WTC11 (cell line): ENCODE measurements around the gene OTP.

Experiments
- NFYB ChIP-seq: sonication (generic); formaldehyde crosslinking; conservative IDR thresholded peaks from 2 replicates; pipeline ENCODE4 v1.8.0; 2022; ENCODE audit warnings: low read depth, missing genetic modification reagents
- NR1H2 ChIP-seq: sonication (generic); formaldehyde crosslinking; IDR thresholded peaks from 2 replicates; pipeline ENCODE4 v1.9.0; 2021; ENCODE audit warnings: mild to moderate bottlenecking, moderate library complexity, missing genetic modification reagents
- NR2C2 ChIP-seq: sonication (generic); formaldehyde crosslinking; IDR thresholded peaks from 2 replicates; pipeline ENCODE4 v1.8.0; 2022; ENCODE audit warnings: mild to moderate bottlenecking, missing genetic modification reagents
- TCF7 ChIP-seq: sonication (generic); formaldehyde crosslinking; IDR thresholded peaks from 2 replicates; pipeline ENCODE4 v1.8.0; 2022; ENCODE audit warnings: mild to moderate bottlenecking, low read depth, missing genetic modification reagents, moderate library complexity
- TEAD4 ChIP-seq: sonication (generic); formaldehyde crosslinking; IDR thresholded peaks from 2 replicates; pipeline ENCODE4 v1.8.0; 2022; ENCODE audit warnings: mild to moderate bottlenecking, missing genetic modification reagents
- ZNF263 ChIP-seq: sonication (generic); formaldehyde crosslinking; IDR thresholded peaks from 2 replicates; pipeline ENCODE4 v1.8.1; 2022; ENCODE audit warnings: low read depth, mild to moderate bottlenecking, moderate library complexity, missing genetic modification reagents
- TF ChIP-seq, protein P1 (sequence below): sonication (generic); formaldehyde crosslinking; IDR thresholded peaks from 2 replicates; pipeline ENCODE4 v1.8.0; 2022; ENCODE audit warnings: mild to moderate bottlenecking, missing genetic modification reagents
- TF ChIP-seq, protein P2 (sequence below): sonication (generic); formaldehyde crosslinking; IDR thresholded peaks from 2 replicates; pipeline ENCODE4 v1.8.1; 2023; ENCODE audit warnings: mild to moderate bottlenecking, missing genetic modification reagents, moderate library complexity
- TF ChIP-seq, protein P3 (sequence below): fragments of 200-600 bp; IDR thresholded peaks from 2 replicates; pipeline ENCODE4 v1.8.0; 2022; ENCODE audit warnings: antibody characterized with exemption
- TF ChIP-seq, protein P4 (sequence below): sonication (generic); formaldehyde crosslinking; IDR thresholded peaks from 2 replicates; pipeline ENCODE4 v1.8.1; 2023; ENCODE audit warnings: mild to moderate bottlenecking, missing genetic modification reagents
- TF ChIP-seq, protein P5 (sequence below): sonication (generic); formaldehyde crosslinking; IDR thresholded peaks from 2 replicates; pipeline ENCODE4 v1.8.0; 2022; ENCODE audit warnings: mild to moderate bottlenecking, missing genetic modification reagents

DNA sequence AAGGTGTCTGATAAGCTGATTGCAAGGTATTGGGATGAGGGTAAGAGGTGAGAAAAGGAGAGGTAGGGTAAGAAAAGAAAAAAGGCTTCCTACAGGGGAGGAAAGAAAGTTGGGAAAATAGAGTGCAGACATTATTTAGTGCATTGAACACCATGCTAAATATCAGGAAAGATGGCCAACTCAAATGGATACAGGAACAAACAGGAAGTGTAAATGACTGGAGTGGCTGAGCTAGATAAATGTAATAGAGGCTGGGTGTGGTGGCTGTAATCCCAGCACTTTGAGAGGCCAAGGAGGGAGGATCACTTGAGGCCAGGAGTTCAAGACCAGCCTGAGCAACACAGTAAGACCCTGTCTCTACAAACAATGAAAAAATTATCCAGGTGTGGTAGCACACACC lies 32.2 kb downstream of the OTP start:
- TF ChIP-seq, protein P1, sequence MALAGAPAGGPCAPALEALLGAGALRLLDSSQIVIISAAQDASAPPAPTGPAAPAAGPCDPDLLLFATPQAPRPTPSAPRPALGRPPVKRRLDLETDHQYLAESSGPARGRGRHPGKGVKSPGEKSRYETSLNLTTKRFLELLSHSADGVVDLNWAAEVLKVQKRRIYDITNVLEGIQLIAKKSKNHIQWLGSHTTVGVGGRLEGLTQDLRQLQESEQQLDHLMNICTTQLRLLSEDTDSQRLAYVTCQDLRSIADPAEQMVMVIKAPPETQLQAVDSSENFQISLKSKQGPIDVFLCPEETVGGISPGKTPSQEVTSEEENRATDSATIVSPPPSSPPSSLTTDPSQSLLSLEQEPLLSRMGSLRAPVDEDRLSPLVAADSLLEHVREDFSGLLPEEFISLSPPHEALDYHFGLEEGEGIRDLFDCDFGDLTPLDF (CRISPR knock-in tag), result no peak
- TF ChIP-seq ZNF263 (CRISPR knock-in tag), result no peak
- TF ChIP-seq, protein P2, sequence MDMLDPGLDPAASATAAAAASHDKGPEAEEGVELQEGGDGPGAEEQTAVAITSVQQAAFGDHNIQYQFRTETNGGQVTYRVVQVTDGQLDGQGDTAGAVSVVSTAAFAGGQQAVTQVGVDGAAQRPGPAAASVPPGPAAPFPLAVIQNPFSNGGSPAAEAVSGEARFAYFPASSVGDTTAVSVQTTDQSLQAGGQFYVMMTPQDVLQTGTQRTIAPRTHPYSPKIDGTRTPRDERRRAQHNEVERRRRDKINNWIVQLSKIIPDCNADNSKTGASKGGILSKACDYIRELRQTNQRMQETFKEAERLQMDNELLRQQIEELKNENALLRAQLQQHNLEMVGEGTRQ (CRISPR knock-in tag), result no peak
- TF ChIP-seq, protein P3, sequence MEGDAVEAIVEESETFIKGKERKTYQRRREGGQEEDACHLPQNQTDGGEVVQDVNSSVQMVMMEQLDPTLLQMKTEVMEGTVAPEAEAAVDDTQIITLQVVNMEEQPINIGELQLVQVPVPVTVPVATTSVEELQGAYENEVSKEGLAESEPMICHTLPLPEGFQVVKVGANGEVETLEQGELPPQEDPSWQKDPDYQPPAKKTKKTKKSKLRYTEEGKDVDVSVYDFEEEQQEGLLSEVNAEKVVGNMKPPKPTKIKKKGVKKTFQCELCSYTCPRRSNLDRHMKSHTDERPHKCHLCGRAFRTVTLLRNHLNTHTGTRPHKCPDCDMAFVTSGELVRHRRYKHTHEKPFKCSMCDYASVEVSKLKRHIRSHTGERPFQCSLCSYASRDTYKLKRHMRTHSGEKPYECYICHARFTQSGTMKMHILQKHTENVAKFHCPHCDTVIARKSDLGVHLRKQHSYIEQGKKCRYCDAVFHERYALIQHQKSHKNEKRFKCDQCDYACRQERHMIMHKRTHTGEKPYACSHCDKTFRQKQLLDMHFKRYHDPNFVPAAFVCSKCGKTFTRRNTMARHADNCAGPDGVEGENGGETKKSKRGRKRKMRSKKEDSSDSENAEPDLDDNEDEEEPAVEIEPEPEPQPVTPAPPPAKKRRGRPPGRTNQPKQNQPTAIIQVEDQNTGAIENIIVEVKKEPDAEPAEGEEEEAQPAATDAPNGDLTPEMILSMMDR, result no peak
- TF ChIP-seq, protein P4, sequence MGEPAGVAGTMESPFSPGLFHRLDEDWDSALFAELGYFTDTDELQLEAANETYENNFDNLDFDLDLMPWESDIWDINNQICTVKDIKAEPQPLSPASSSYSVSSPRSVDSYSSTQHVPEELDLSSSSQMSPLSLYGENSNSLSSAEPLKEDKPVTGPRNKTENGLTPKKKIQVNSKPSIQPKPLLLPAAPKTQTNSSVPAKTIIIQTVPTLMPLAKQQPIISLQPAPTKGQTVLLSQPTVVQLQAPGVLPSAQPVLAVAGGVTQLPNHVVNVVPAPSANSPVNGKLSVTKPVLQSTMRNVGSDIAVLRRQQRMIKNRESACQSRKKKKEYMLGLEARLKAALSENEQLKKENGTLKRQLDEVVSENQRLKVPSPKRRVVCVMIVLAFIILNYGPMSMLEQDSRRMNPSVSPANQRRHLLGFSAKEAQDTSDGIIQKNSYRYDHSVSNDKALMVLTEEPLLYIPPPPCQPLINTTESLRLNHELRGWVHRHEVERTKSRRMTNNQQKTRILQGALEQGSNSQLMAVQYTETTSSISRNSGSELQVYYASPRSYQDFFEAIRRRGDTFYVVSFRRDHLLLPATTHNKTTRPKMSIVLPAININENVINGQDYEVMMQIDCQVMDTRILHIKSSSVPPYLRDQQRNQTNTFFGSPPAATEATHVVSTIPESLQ (CRISPR knock-in tag), result no peak
- TF ChIP-seq NR2C2 (CRISPR knock-in tag), result no peak
- TF ChIP-seq TCF7 (CRISPR knock-in tag), result no peak
- TF ChIP-seq NFYB (CRISPR knock-in tag), result no peak
- no peak for TF ChIP-seq NR1H2 (CRISPR knock-in tag)
- TF ChIP-seq, protein P5, sequence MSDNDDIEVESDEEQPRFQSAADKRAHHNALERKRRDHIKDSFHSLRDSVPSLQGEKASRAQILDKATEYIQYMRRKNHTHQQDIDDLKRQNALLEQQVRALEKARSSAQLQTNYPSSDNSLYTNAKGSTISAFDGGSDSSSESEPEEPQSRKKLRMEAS (CRISPR knock-in tag), result no peak
- TF ChIP-seq TEAD4 (CRISPR knock-in tag), result no peak
